Psoas muscle (tissue), 8 donors: Measurements from ENCODE around the gene S100B. TPM values are rescaled to one million over a fixed set of nuclear protein-coding genes. Genes with fewer than 3 reads are reported as not detected.

Experiments
- ATAC-seq, 4 donors: fragments of 200-7000 bp; cut with Tn5 transposase; one replicate each; pipeline ENCODE4 v1.9.1; 2020; ENCODE audit warnings: moderate library complexity in 3 of 4, mild to moderate bottlenecking in 2 of 4
- DNase-seq, 2 donors: peaks; one replicate each; pipeline ENCODE4 v3.0.0-alpha.2; 2020
- H3K27ac ChIP-seq: fragments of 200-600 bp; one replicate; pipeline ENCODE4 v1.8.0; 2022
- H3K27me3 ChIP-seq, 3 donors: fragments of 200-600 bp in 1 of 3; one replicate each; pipeline versions ENCODE4 v1.6.1 to v1.8.0; 2013 to 2022; ENCODE audit warnings: low read length in 2 of 3, mild to moderate bottlenecking in 2 of 3, moderate library complexity in 1 of 3; ENCODE audit not compliant: insufficient read depth in 3 of 3
- H3K36me3 ChIP-seq, 2 donors: fragments of 200-600 bp in 1 of 2; one replicate each; pipeline versions ENCODE4 v1.6.1 to v1.8.0; 2013 to 2022; ENCODE audit warnings: low read depth in 1 of 2, mild to moderate bottlenecking in 1 of 2, moderate library complexity in 1 of 2; ENCODE audit not compliant: insufficient read depth in 1 of 2
- H3K4me1 ChIP-seq: fragments of 200-600 bp; one replicate; pipeline ENCODE4 v1.8.0; 2022
- H3K4me3 ChIP-seq: fragments of 200-600 bp; one replicate; pipeline ENCODE4 v1.8.0; 2022; ENCODE audit warnings: mild to moderate bottlenecking
- H3K9me3 ChIP-seq: fragments of 200-600 bp; one replicate; pipeline ENCODE4 v1.8.0; 2022
- CTCF ChIP-seq: fragments of 200-600 bp; IDR thresholded peaks from one replicate; pipeline ENCODE4 v1.8.0; 2022; ENCODE audit warnings: antibody characterized with exemption
- WGBS, 3 donors: extraction: QIAGEN DNeasy Blood & Tissue Kit; methylation state at CpG; one replicate each; pipeline versions ENCODE4 v1.1.6 to v1.1.7; 2013; 5-methylcytosine and 5-hydroxymethylcytosine counted together
- intact Hi-C, 2 donors: fragments of 100-400 bp; cut with DNase I; formaldehyde crosslinking; loops; one replicate each; pipeline versions ENCODE4 v1.11.0 to v1.14.2; 2022
- polyA plus RNA-seq, 3 donors: library from polyadenylated mRNA; stranded (reverse); fragments of 200-250 nt; gene quantifications; one replicate each; pipeline ENCODE4 v1.2.3, GENCODE V29; 2013
- total RNA-seq, 4 donors: library from RNA; stranded (reverse); fragmentation: NEBNext Ultra II Directional in 2 of 4; extraction: Animal tissue kit (Norgen Biotek cat#: 25700) in 2 of 4; gene quantifications; one replicate each; pipeline versions ENCODE4 v1.2.1 to v1.2.4, GENCODE V29; 2021 to 2023
- donor health status: healthy with polysubstance abuse.
- donor health status: DM: no; HTN: no; CAD: no; lungs with moderate emphysema.
- donor health status: Bipolar disorder and iron deficiency.
- donor health status: healthy.
- donor health status: DM: yes; HTN: yes; CAD: no.
- donor health status: DM: no; HTN: no; CAD: no.
- donor health status: DM: no; HTN: no; CAD: no.
- donor health status: DM: yes; HTN: yes; CAD: no.

Gene S100B
- total and polyA plus RNA-seq, 7 donors: 0.52 to 2.0 (median 1.1) TPM

- H3K27me3 ChIP-seq: no peaks in the 10 kb centered on the region
- H3K27ac ChIP-seq: no peak overlapping the region
- TF ChIP-seq CTCF: no peak
- intact Hi-C loops: no loop called here
- 93 to 96% (median 94%) methylated on average over 19 of the region's 19 CpGs for WGBS, 3 donors
- no peaks in the 10 kb centered on the region for H3K4me1 ChIP-seq
- peaks cover 0 to 99% of the 10 kb centered on the region in 2 donors for H3K36me3 ChIP-seq
- H3K4me3 ChIP-seq: no peak overlapping the region
- DNase-seq (no peak), ATAC-seq (no peak)
- H3K9me3 ChIP-seq: no peaks in the 10 kb centered on the region
Observed at GRCh38 chr21:46561445-46562090, 43.3 kb downstream of the S100B start.

GRCh38 chr21:46560568-46561444, 44.1 kb downstream of the S100B start:
- intact Hi-C loops: no loop called here
- WGBS, 3 donors: 87 to 89% (median 87%) methylated on average over 19 of the region's 19 CpGs
- Histone ChIP-seq H3K27ac (no peak overlapping the region), H3K4me3 (no peak overlapping the region), H3K27me3 (no peaks in the 10 kb centered on the region), H3K4me1 (no peaks in the 10 kb centered on the region), H3K36me3 (peaks cover 0 to 99% of the 10 kb centered on the region in 2 donors), H3K9me3 (no peaks in the 10 kb centered on the region)
- no peak for TF ChIP-seq CTCF
- DNase-seq (no peak), ATAC-seq (peak in 1 of 4 donors; percentile 36)

- no peak overlapping the region for H3K4me3 ChIP-seq
- TF ChIP-seq CTCF: no peak
- H3K27ac ChIP-seq: no peak overlapping the region
- H3K27me3 ChIP-seq: no peaks in the 10 kb centered on the region
- ATAC-seq: no peak
- H3K9me3 ChIP-seq: no peaks in the 10 kb centered on the region
- intact Hi-C loops: no loop called here
- H3K36me3 ChIP-seq: peaks cover 0 to 100% of the 10 kb centered on the region in 2 donors
- DNase-seq: no peak
- H3K4me1 ChIP-seq: no peaks in the 10 kb centered on the region
- WGBS, 3 donors: 73 to 85% (median 77%) methylated on average over 16 of the region's 16 CpGs
Observed at GRCh38 chr21:46559291-46559983, 45.4 kb downstream of the S100B start.

- ATAC-seq: no peak
- no peaks in the 10 kb centered on the region for H3K27me3 ChIP-seq
- peaks cover 2 to 100% of the 10 kb centered on the region in 2 donors for H3K36me3 ChIP-seq
- no peak overlapping the region for H3K4me3 ChIP-seq
- peak in 1 of 2 donors; percentile 42 for DNase-seq
- no peaks in the 10 kb centered on the region for H3K4me1 ChIP-seq
- intact Hi-C loops: no loop called here
- H3K27ac ChIP-seq: no peak overlapping the region
- TF ChIP-seq CTCF: no peak
- 93 to 96% (median 93%) methylated on average over 25 to 26 of the region's 26 CpGs for WGBS, 3 donors
- no peaks in the 10 kb centered on the region for H3K9me3 ChIP-seq
Observed at GRCh38 chr21:46557919-46558392, 46.9 kb downstream of the S100B start.
